ENCODE measurements around the gene PPP2R3A. TPM values are rescaled to one million over a fixed set of nuclear protein-coding genes. Genes with fewer than 3 reads are reported as not detected.
"Not testable (repeated sequence)": the region's sequence is repeated elsewhere in the genome, so short reads cannot be mapped to it uniquely, and the experiment has no call there.

The PPP2R3A gene
- total RNA-seq, 1 donor from 2014 or later, result 19.2 TPM

DNA sequence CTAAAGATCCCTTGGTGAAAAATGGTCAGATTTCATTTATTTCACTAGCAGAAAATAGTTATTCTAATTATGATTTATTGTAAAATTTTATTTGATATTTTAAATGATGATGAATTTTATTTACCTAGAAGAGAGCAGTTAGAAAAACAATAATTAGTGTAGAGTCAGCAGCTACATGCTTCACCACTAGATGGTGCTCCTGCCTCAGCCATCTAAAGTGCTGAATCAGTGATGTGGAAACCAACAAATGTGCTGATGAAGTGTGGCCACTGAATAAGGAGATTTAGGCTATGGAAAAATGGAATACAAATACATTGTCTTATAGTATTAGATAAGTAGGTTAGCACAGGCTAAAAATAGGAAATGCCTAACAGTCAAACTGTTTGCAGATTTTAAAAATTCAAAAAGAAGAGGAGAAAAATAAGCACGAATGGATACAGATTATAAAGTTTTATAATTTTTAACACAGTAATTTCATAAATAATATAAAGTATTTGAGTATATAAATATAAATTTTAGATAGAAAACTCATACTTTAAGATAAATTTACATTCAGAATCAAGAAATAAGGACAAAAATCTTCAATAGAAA is 109.8 kb downstream of the PPP2R3A start:
- H3K4me3 Mint-ChIP-seq (ENCODE audit: unreplicated experiment), result no peak overlapping the region
- H3K36me3 Mint-ChIP-seq (ENCODE audit: unreplicated experiment), result peaks cover 5% of the 10 kb centered on the region
- TF ChIP-seq, protein P1, sequence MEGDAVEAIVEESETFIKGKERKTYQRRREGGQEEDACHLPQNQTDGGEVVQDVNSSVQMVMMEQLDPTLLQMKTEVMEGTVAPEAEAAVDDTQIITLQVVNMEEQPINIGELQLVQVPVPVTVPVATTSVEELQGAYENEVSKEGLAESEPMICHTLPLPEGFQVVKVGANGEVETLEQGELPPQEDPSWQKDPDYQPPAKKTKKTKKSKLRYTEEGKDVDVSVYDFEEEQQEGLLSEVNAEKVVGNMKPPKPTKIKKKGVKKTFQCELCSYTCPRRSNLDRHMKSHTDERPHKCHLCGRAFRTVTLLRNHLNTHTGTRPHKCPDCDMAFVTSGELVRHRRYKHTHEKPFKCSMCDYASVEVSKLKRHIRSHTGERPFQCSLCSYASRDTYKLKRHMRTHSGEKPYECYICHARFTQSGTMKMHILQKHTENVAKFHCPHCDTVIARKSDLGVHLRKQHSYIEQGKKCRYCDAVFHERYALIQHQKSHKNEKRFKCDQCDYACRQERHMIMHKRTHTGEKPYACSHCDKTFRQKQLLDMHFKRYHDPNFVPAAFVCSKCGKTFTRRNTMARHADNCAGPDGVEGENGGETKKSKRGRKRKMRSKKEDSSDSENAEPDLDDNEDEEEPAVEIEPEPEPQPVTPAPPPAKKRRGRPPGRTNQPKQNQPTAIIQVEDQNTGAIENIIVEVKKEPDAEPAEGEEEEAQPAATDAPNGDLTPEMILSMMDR (IDR thresholded peaks at IDR 0.05), result peak; percentile 88
- H3K27ac Mint-ChIP-seq (ENCODE audit: unreplicated experiment), result no peak overlapping the region
- H3K27me3 Mint-ChIP-seq (ENCODE audit: unreplicated experiment), result no peaks in the 10 kb centered on the region
- no peaks in the 10 kb centered on the region for H3K9me3 Mint-ChIP-seq (ENCODE audit: unreplicated experiment)
- no peak for DNase-seq (ENCODE audit: extremely low spot score, unreplicated experiment)
- H3K4me1 Mint-ChIP-seq (ENCODE audit: unreplicated experiment), result peaks cover 25% of the 10 kb centered on the region

DNA sequence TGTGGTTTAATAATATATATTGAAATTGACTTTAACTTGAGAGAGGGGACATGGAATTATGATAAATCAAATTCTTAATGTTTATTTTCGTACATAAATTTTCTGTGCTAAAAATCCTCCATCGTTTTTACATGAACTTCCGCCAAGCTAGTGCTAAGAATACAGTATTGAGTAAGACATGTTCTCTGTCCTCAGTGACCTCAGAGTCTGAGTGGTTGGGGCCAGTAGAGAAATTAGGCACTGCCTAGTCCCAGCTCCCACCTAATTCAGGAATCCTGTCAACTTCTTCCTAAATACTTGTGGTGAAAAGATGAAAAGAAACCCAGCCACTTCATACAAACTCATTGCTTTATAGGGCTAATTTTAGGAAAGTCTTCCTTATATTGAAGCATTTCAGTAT is 110.3 kb downstream of the PPP2R3A start:
- peak overlapping the region; percentile 55 for H3K27ac Mint-ChIP-seq (ENCODE audit: unreplicated experiment)

DNA sequence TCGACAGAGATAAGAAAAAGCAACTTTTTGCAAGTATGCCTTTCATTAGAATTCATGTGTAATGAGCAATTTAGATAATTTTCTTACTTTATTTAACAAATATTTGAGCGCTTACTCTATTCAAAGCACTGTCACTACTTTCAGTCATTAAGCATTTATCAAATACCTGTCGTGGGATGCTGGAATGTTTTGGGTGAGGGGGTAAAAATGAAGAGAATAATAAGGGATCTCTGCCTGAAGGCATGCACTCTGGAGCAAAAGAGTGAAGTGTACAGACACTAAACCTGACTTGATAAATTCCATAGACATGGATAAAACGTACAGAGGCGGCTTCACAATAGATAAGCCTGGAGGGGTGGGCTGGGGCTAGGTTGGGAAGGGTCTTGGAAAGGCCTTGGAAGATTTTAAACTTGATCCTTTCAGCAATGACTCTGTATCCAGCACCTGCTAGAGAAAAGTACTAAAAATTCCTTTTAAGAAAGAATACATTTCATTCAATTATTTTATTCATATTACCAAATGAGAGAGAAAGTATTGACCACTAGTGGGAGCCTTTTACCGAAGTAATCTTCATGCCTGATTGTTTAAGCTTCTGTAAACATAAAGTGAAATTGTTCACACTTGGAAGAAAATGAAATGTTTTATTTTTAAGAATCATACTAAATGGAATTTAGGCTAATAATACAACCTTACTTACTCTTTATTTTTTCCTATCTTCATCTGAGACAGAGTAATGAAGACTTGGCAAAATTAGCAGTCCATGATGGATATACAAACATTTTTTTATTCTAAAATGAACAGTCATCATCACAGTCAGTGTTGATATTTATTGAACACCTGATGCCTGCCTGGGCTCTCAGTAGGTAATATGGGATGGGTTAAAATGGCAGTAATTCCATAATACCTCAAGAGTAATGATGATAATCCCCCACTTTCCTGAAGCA is 113.2 kb downstream of the PPP2R3A start:
- TF ChIP-seq, protein P1 (IDR thresholded peaks at IDR 0.05), result peak; percentile 73
- H3K36me3 Mint-ChIP-seq (ENCODE audit: unreplicated experiment), result peaks cover 27% of the 10 kb centered on the region
- no peaks in the 10 kb centered on the region for H3K27me3 Mint-ChIP-seq (ENCODE audit: unreplicated experiment)
- H3K4me1 Mint-ChIP-seq (ENCODE audit: unreplicated experiment), result peaks cover 4% of the 10 kb centered on the region
- no peak for DNase-seq (ENCODE audit: extremely low spot score, unreplicated experiment)
- no peaks in the 10 kb centered on the region for H3K9me3 Mint-ChIP-seq (ENCODE audit: unreplicated experiment)
- H3K4me3 Mint-ChIP-seq (ENCODE audit: unreplicated experiment), result no peak overlapping the region
- no peak overlapping the region for H3K27ac Mint-ChIP-seq (ENCODE audit: unreplicated experiment)

More for the DNA sequence above, 110.3 kb downstream of the PPP2R3A start:
- no peak for DNase-seq (ENCODE audit: extremely low spot score, unreplicated experiment)
- Mint-ChIP-seq H3K36me3 (ENCODE audit: unreplicated experiment) (peaks cover 8% of the 10 kb centered on the region), H3K4me1 (ENCODE audit: unreplicated experiment) (peaks cover 20% of the 10 kb centered on the region), H3K27me3 (ENCODE audit: unreplicated experiment) (no peaks in the 10 kb centered on the region), H3K9me3 (ENCODE audit: unreplicated experiment) (no peaks in the 10 kb centered on the region), H3K4me3 (ENCODE audit: unreplicated experiment) (no peak overlapping the region)
- TF ChIP-seq, protein P1 (IDR thresholded peaks at IDR 0.05), result no peak

GRCh38 chr3:136083641-136084382 is 118.3 kb downstream of the PPP2R3A start:
- DNase-seq (ENCODE audit: extremely low spot score, unreplicated experiment); H3K4me1 Mint-ChIP-seq (ENCODE audit: unreplicated experiment); H3K27me3 Mint-ChIP-seq (ENCODE audit: unreplicated experiment); H3K27ac Mint-ChIP-seq (ENCODE audit: unreplicated experiment); H3K9me3 Mint-ChIP-seq (ENCODE audit: unreplicated experiment); H3K4me3 Mint-ChIP-seq (ENCODE audit: unreplicated experiment): not testable (repeated sequence)
- H3K36me3 Mint-ChIP-seq (ENCODE audit: unreplicated experiment), result peaks cover 57% of the 10 kb centered on the region

DNA sequence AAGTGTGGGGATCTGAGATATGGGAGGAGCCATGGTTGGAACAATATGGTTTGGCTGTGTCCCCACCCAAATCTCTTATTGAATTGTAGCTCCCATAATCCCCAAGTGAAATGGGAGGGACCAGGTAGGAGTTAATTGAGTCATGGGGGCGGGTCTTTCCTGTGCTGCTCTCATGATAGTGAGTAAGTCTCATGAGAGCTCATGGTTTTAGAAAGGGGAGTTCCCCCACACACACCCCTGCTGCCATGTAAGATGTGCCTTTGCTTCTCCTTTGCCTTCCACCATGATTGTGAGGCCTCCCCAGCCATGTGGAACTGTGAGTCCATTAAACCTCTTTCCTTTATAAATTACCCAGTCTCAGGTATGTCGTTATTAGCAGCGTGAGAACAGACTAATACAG is 119.5 kb downstream of the PPP2R3A start:
- DNase-seq (ENCODE audit: extremely low spot score, unreplicated experiment); H3K27ac Mint-ChIP-seq (ENCODE audit: unreplicated experiment); H3K4me1 Mint-ChIP-seq (ENCODE audit: unreplicated experiment); H3K27me3 Mint-ChIP-seq (ENCODE audit: unreplicated experiment); H3K9me3 Mint-ChIP-seq (ENCODE audit: unreplicated experiment); H3K4me3 Mint-ChIP-seq (ENCODE audit: unreplicated experiment): not testable (repeated sequence)
- H3K36me3 Mint-ChIP-seq (ENCODE audit: unreplicated experiment), result peaks cover 62% of the 10 kb centered on the region

All from osteocyte (in vitro differentiated cells).